GM12891 (cell line): ENCODE data around the gene TTYH1.

Source experiments
- POLR2A ChIP-seq: IDR thresholded peaks from 2 replicates; pipeline ENCODE4 v1.6.1; 2011; ENCODE audit warnings: low read depth, low read length, control low read depth
- POLR2AphosphoS5 ChIP-seq: IDR thresholded peaks from 2 replicates; pipeline ENCODE4 v1.6.1; 2011; ENCODE audit warnings: low read depth, low read length, control low read depth
- POU2F2 ChIP-seq: IDR thresholded peaks from 2 replicates; pipeline ENCODE4 v1.6.1; 2011; ENCODE audit warnings: low read depth, mild to moderate bottlenecking, control low read depth, low read length, moderate library complexity
- TAF1 ChIP-seq: IDR thresholded peaks from 2 replicates; pipeline ENCODE4 v1.6.1; 2011; ENCODE audit warnings: low read depth, low read length, control low read depth

DNA sequence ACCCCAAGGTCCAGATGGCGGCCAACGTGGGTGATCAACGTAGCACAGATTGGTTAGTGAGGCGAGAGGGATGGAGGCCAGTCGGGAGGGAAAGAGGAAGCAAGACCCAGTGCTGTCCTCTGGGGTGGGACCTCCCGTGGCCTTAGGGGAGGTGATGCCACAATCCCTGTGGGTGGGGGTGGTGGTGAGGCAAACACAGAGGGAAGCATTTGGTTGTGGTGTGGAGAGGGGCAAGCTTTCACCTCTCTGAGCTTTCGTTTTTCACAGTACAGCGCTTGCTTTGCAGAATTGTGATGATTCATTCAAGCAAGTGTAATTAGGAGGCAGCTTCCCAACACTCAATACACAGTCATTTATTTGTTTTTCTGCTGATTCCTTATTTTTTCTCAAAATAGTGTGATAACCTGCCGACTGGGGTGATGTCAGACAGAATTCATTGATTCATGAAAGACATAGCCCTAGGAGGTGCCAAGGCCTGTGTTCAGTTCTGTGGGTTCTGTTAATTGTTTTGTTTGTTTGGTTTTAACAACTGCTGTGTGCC is 36.1 kb downstream of the TTYH1 start:
- TF ChIP-seq POLR2A (no peak), TAF1 (no peak), POLR2AphosphoS5 (no peak), POU2F2 (no peak)
